HG02884 (cell line): ENCODE results near the gene TMEM272.

Experiments used
- ATAC-seq: cut with Tn5 transposase; IDR thresholded peaks from one replicate; pipeline ENCODE4 v1.9.1; 2021; ENCODE audit warnings: mild to moderate bottlenecking, moderate library complexity; ENCODE audit not compliant: unreplicated experiment

The TMEM272 gene

DNA sequence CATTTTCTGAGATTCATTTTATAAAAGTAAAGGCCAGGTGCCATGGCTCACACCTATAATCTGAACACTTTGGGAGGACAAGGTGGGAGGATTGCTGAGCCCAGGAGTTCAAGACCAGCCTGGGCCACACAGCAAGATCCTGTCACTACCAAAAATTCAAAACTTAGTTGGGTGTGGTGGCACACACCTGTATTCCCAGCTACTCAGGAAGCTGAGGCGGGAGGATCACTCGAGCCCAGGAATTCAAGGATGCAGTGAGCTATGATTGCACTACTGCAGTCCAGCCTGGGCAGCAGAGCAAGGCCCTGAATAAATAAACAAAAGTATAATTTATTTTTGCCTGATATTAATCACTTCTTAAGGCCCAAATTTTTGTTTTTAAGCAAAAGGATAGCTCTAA is 81.5 kb downstream of the TMEM272 start:
- ATAC-seq, result no peak
